ENCODE data around the gene TMEM163.

Gene TMEM163

GRCh38 chr2:134410006-134410405 lies 308.8 kb downstream of the TMEM163 start:
- no peak for DNase-seq (ENCODE audit: low read depth)

- DNase-seq (ENCODE audit: low read depth), result peak; percentile 83
Observed at GRCh38 chr2:134408791-134409190, 310.0 kb downstream of the TMEM163 start.

DNA sequence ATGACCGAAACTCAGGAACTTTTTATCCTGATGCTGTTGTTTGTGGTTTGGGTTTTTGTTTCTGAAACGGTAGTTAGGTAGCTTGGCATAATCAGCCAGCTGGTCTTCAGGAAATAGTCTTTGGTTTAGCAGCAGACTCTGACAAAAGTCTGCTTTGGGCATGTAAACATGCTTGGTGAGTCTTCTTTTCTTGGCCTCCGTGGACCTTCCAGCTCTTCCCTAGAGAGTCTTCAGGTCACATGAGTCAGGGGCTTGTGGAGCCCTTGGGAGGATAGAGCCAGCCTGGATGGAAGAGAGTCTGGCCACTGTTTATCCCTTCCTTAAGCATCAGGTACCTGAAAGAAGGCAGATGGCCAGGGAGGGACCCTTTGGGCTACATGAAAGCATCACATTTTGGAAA lies 310.4 kb downstream of the TMEM163 start:
- DNase-seq (ENCODE audit: low read depth), result peak; percentile 90

GRCh38 chr2:134407154-134407890 lies 311.5 kb downstream of the TMEM163 start:
- no peak for DNase-seq (ENCODE audit: low read depth)

DNA sequence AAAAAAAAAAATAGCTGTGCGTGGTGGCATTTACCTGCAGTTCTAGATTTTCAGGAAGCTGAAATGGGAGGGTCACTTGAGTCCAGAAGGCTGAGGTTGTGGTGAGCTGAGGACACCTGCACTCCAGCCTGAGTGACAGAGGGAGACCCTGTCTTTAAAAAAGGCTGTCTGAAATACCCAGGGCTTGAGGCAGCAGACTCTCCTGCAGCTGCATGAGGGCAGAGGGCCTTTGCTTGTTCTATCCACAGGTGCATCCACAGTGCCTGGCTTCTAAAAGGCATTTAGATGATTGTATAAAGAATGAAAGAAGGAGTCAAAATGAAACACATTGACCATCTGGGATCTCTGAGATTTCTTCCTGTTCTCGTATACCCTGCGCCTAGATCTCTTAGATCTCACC lies 312.1 kb downstream of the TMEM163 start:
- DNase-seq (ENCODE audit: low read depth), result no peak

DNA sequence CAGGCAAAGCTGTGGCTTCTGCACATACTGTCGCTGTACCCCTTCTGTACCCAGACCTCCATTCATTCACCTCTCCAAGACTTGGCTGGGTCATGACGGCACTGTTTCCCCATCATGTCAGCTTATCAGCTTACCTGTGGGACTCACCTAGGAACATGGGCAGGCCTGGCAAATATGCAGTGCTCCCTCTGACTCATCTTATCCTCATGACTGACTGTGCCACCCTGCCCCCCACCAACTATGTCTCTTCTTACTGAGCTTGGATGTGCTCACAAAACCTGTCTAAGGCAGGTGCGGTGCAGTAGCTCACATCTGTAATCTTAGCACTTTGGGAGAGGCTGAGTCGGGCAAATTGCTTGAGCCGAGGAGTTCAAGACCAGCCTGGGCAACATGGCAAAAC lies 312.5 kb downstream of the TMEM163 start:
- DNase-seq (ENCODE audit: low read depth), result no peak
